GM12873 (cell line): ENCODE measurements around the gene ECM2.

Experiments used
- CTCF ChIP-seq: IDR thresholded peaks from 2 replicates; pipeline ENCODE4 v1.5.1; 2012; ENCODE audit warnings: low read depth, mild to moderate bottlenecking, moderate library complexity, low read length, control low read depth; ENCODE audit not compliant: insufficient read depth; ENCODE audit errors: missing control alignments

Gene ECM2

GRCh38 chr9:92534674-92535073, 1.1 kb downstream of the ECM2 start:
- TF ChIP-seq CTCF, result no peak

GRCh38 chr9:92534204-92534603, 1.6 kb downstream of the ECM2 start:
- no peak for TF ChIP-seq CTCF

GRCh38 chr9:92530893-92531292, 4.9 kb downstream of the ECM2 start:
- TF ChIP-seq CTCF, result no peak

- TF ChIP-seq CTCF, result no peak
Observed at GRCh38 chr9:92529124-92529523, 6.7 kb downstream of the ECM2 start.

GRCh38 chr9:92528522-92528849, 7.3 kb downstream of the ECM2 start:
- no peak for TF ChIP-seq CTCF

GRCh38 chr9:92527832-92528521, 7.8 kb downstream of the ECM2 start:
- TF ChIP-seq CTCF, result no peak

GRCh38 chr9:92527291-92527828, 8.4 kb downstream of the ECM2 start:
- TF ChIP-seq CTCF, result no peak
